IMR-90 (cell line): ENCODE measurements around the gene ZNF311. TPM values are rescaled to one million over a fixed set of nuclear protein-coding genes. Genes with fewer than 3 reads are reported as not detected.

Experiments
- ATAC-seq: fragments of 200-7000 bp; cut with Tn5 transposase; 2 replicates; pipeline ENCODE4 v1.9.1; 2020; ENCODE audit warnings: low read depth, mild to moderate bottlenecking, moderate library complexity
- BruUV-seq: library from RNA; stranded (reverse); fragments of 400-500 nt; replicated peaks from 2 replicates; lab custom pipeline; 2021; lab: Mats Ljungman, UMichigan
- CTCF ChIA-PET: fragments of 300-600 bp; formaldehyde crosslinking; extraction: SDS; loops from one replicate; lab custom pipeline; 2021; ENCODE audit warnings: antibody characterized with exemption; lab: Yijun Ruan, JAX
- POLR2A ChIA-PET: fragments of 300-600 bp; sonication (Branson Sonifier 250); formaldehyde crosslinking; loops from one replicate; lab custom pipeline; 2022; ENCODE audit warnings: antibody characterized with exemption; ENCODE audit not compliant: unreplicated experiment; lab: Charles Lee
- DNase-seq: peaks from one replicate; pipeline ENCODE4 v3.0.0; 2013
- H2AFZ ChIP-seq: replicated peaks from 2 replicates; pipeline ENCODE3; 2013; ENCODE audit warnings: low read length, mild to moderate bottlenecking; ENCODE audit not compliant: poor library complexity
- H2AK5ac ChIP-seq: 2 replicates; pipeline ENCODE4 v1.6.1; 2013; ENCODE audit warnings: low read depth, low read length, inconsistent platforms
- H2AK9ac ChIP-seq: replicated peaks from 2 replicates; pipeline ENCODE3; 2013; ENCODE audit warnings: mild to moderate bottlenecking, low read depth, low read length, moderate library complexity; ENCODE audit not compliant: poor library complexity
- H2BK120ac ChIP-seq: 2 replicates; pipeline ENCODE4 v1.6.1; 2013; ENCODE audit warnings: low read depth, low read length, inconsistent platforms
- H2BK15ac ChIP-seq: 3 replicates; pipeline ENCODE4 v1.6.1; 2013; ENCODE audit warnings: low read depth, low read length, inconsistent platforms
- H2BK20ac ChIP-seq: 2 replicates; pipeline ENCODE4 v1.6.1; 2013; ENCODE audit warnings: low read depth, mild to moderate bottlenecking, inconsistent platforms, low read length, moderate library complexity
- H2BK5ac ChIP-seq: 2 replicates; pipeline ENCODE4 v1.6.1; 2013; ENCODE audit warnings: mild to moderate bottlenecking, low read depth, low read length, inconsistent platforms; ENCODE audit not compliant: poor library complexity, severe bottlenecking
- H3K14ac ChIP-seq: replicated peaks from 2 replicates; pipeline ENCODE4 v1.6.1; 2013; ENCODE audit warnings: low read depth, low read length, inconsistent platforms
- H3K18ac ChIP-seq: 2 replicates; pipeline ENCODE4 v1.6.1; 2013; ENCODE audit warnings: low read depth, low read length, control low read depth
- H3K23ac ChIP-seq: 2 replicates; pipeline ENCODE4 v1.6.1; 2013; ENCODE audit warnings: low read depth, low read length, inconsistent platforms
- H3K27ac ChIP-seq: 2 replicates; pipeline ENCODE4 v1.5.1; 2013; ENCODE audit warnings: mild to moderate bottlenecking, control low read depth, low read length; ENCODE audit not compliant: insufficient read depth
- H3K27me3 ChIP-seq: 2 replicates; pipeline ENCODE4 v1.6.1; 2013; ENCODE audit warnings: low read length; ENCODE audit not compliant: control insufficient read depth, insufficient read depth
- H3K36me3 ChIP-seq: 2 replicates; pipeline ENCODE4 v1.6.1; 2013; ENCODE audit warnings: low read length, mixed read lengths; ENCODE audit not compliant: control insufficient read depth, insufficient read depth
- H3K4ac ChIP-seq: 2 replicates; pipeline ENCODE4 v1.6.1; 2013; ENCODE audit warnings: low read depth, low read length, inconsistent platforms
- H3K4me1 ChIP-seq: 2 replicates; pipeline ENCODE4 v1.6.1; 2013; ENCODE audit warnings: low read length, mixed read lengths; ENCODE audit not compliant: control insufficient read depth, insufficient read depth
- H3K4me2 ChIP-seq: 2 replicates; pipeline ENCODE4 v1.6.1; 2013; ENCODE audit warnings: low read depth, mild to moderate bottlenecking, control low read depth, low read length, moderate library complexity
- H3K4me3 ChIP-seq: 2 replicates; pipeline ENCODE4 v1.5.1; 2013; ENCODE audit warnings: low read depth, mild to moderate bottlenecking, control low read depth, low read length, moderate library complexity; ENCODE audit not compliant: insufficient read depth
- H3K56ac ChIP-seq: 2 replicates; pipeline ENCODE4 v1.6.1; 2013; ENCODE audit warnings: low read length, inconsistent platforms; ENCODE audit not compliant: insufficient read depth; ENCODE audit errors: extremely low read depth
- H3K79me1 ChIP-seq, 2 experiments: 2 replicates each; pipeline ENCODE4 v1.6.1; 2013; ENCODE audit warnings: low read length in 2 of 2, inconsistent platforms in 1 of 2, low read depth in 1 of 2
- H3K9ac ChIP-seq: 2 replicates; pipeline ENCODE4 v1.6.1; 2013; ENCODE audit warnings: low read depth, low read length, control low read depth
- H3K9me1 ChIP-seq: 2 replicates; pipeline ENCODE4 v1.6.1; 2013; ENCODE audit warnings: low read length, inconsistent platforms; ENCODE audit not compliant: insufficient read depth
- H3K9me3 ChIP-seq: 2 replicates; pipeline ENCODE4 v1.6.1; 2013; ENCODE audit warnings: low read length; ENCODE audit not compliant: control insufficient read depth, insufficient read depth
- H4K20me1 ChIP-seq: 2 replicates; pipeline ENCODE4 v1.6.1; 2013; ENCODE audit warnings: low read length, inconsistent platforms; ENCODE audit not compliant: insufficient read depth
- H4K5ac ChIP-seq: 2 replicates; pipeline ENCODE4 v1.6.1; 2013; ENCODE audit warnings: mild to moderate bottlenecking, low read depth, low read length, control low read depth
- H4K8ac ChIP-seq, 2 experiments: 2 replicates each; pipeline ENCODE4 v1.6.1; 2013; ENCODE audit warnings: low read depth in 2 of 2, low read length in 2 of 2, control low read depth in 1 of 2, inconsistent platforms in 1 of 2
- H4K91ac ChIP-seq: 2 replicates; pipeline ENCODE4 v1.6.1; 2013; ENCODE audit warnings: low read depth, low read length, inconsistent platforms; ENCODE audit not compliant: insufficient read depth
- BHLHE40 ChIP-seq: fragments of 150-350 bp; IDR thresholded peaks from 2 replicates; pipeline ENCODE4 v1.6.1; 2016; ENCODE audit warnings: mild to moderate bottlenecking, low read depth, low read length
- MAFK ChIP-seq: IDR thresholded peaks from 2 replicates; pipeline ENCODE4 v1.6.1; 2012; ENCODE audit warnings: low read depth, low read length, improper control_type of control experiment
- MAZ ChIP-seq: IDR thresholded peaks from 2 replicates; pipeline ENCODE4 v1.6.1; 2012; ENCODE audit warnings: low read depth, mild to moderate bottlenecking, low read length, improper control_type of control experiment, moderate library complexity, borderline replicate concordance
- MXI1 ChIP-seq: IDR thresholded peaks from 2 replicates; pipeline ENCODE4 v1.6.1; 2012; ENCODE audit warnings: low read depth, mild to moderate bottlenecking, low read length, moderate library complexity, borderline replicate concordance
- POLR2A ChIP-seq: IDR thresholded peaks from 2 replicates; pipeline ENCODE4 v1.6.1; 2012; ENCODE audit warnings: mild to moderate bottlenecking, low read depth, low read length
- RFX5 ChIP-seq: IDR thresholded peaks from 2 replicates; pipeline ENCODE4 v1.8.0; 2012; ENCODE audit warnings: low read depth, mild to moderate bottlenecking, low read length, moderate library complexity
- WGBS, 2 experiments: methylation state at CpG; one replicate each; pipeline versions ENCODE4 v1.1.5 to v1.1.7; 2013; ENCODE audit warnings: missing lambda C conversion rate in 2 of 2; ENCODE audit not compliant: insufficient read length in 1 of 2; ENCODE audit errors: extremely low coverage in 2 of 2; 5-methylcytosine and 5-hydroxymethylcytosine counted together
- dilution Hi-C: fragments of 300-500 bp; cut with HindIII; formaldehyde crosslinking; loops from one replicate; pipeline ENCODE4 v1.14.3; 2018; ENCODE audit warnings: low sequenced_read_pairs; ENCODE audit not compliant: unreplicated experiment
- in situ Hi-C: fragments of 300-500 bp; cut with MboI; formaldehyde crosslinking; loops from 3 replicates; pipeline ENCODE4 v1.14.3; 2019; ENCODE audit warnings: low sequenced_read_pairs, inconsistent platforms, mixed read lengths
- intact Hi-C: fragments of 100-400 bp; cut with micrococcal nuclease; formaldehyde crosslinking; loops from 2 replicates; pipeline ENCODE4 v1.10.0; 2022
- polyA plus RNA-seq, 3 experiments: library from polyadenylated mRNA; depleted of rRNA; stranded (reverse); fragments of >200 nt; gene quantifications; 2 replicates each; pipeline ENCODE4 v1.2.3, GENCODE V29; 2012; ENCODE audit warnings: low replicate concordance in 1 of 3
- total RNA-seq: library from RNA; depleted of rRNA; stranded (reverse); fragments of >200 nt; gene quantifications from 2 replicates; pipeline ENCODE4 v1.2.3, GENCODE V29; 2012
- TF ChIP-seq, protein P1 (sequence below): fragments of 150-350 bp; IDR thresholded peaks from 2 replicates; pipeline ENCODE4 v1.6.1; 2017; ENCODE audit warnings: mild to moderate bottlenecking, antibody characterized with exemption, low read length, low read depth
- TF ChIP-seq, protein P2 (sequence below): fragments of 150-350 bp; IDR thresholded peaks from 2 replicates; pipeline ENCODE4 v1.6.1; 2016; ENCODE audit warnings: low read depth, mild to moderate bottlenecking, low read length, moderate library complexity, borderline replicate concordance

Gene ZNF311
- total and polyA plus RNA-seq, 2 of the 4 experiments (the other 2 are of a cell fraction), result 0.34 to 0.36 TPM

DNA sequence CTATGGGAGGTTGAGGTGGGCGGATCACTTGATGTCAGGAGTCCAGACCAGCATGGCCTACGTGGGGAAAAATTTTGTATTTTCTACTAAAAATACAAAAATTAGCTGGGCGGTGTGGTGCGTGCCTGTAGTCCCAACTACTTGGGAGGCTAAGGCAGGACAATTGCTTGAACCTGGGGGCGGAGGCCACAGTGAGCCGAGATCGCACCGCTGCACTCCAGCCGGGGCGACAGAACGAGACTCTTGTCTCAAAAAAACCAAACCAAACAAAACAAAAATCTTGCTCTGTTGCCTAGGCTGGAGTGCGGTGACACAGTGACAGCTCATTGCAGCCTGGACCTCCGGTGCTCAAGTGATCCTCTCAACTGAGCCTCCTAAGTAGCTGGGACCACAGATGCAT lies 23.7 kb upstream of the ZNF311 start:
- no peak overlapping the region for H4K5ac ChIP-seq
- no peaks in the 10 kb centered on the region for H3K36me3 ChIP-seq
- dilution Hi-C loops, result no loop called here
- no peak overlapping the region for H2AFZ ChIP-seq
- H3K9ac ChIP-seq, result no peak overlapping the region
- no TSS peak for BruUV-seq
- no peak for ATAC-seq
- no peak overlapping the region for H3K4me2 ChIP-seq
- H4K20me1 ChIP-seq, result no peaks in the 10 kb centered on the region
- H3K79me1 ChIP-seq, result no peaks in the 10 kb centered on the region
- H3K27ac ChIP-seq, result no peak overlapping the region
- no peak overlapping the region for H2BK120ac ChIP-seq
- H2AK5ac ChIP-seq, result no peak overlapping the region
- no peak overlapping the region for H2BK15ac ChIP-seq
- DNase-seq, result no peak
- no peak overlapping the region for H3K14ac ChIP-seq
- H3K4me1 ChIP-seq, result no peaks in the 10 kb centered on the region
- TF ChIP-seq MAZ, result no peak
- no peak for TF ChIP-seq BHLHE40
- no peak for TF ChIP-seq MAFK
- TF ChIP-seq, protein P1, sequence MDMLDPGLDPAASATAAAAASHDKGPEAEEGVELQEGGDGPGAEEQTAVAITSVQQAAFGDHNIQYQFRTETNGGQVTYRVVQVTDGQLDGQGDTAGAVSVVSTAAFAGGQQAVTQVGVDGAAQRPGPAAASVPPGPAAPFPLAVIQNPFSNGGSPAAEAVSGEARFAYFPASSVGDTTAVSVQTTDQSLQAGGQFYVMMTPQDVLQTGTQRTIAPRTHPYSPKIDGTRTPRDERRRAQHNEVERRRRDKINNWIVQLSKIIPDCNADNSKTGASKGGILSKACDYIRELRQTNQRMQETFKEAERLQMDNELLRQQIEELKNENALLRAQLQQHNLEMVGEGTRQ, result no peak
- no peak for TF ChIP-seq RFX5
- TF ChIP-seq MXI1, result no peak
- TF ChIP-seq, protein P2, sequence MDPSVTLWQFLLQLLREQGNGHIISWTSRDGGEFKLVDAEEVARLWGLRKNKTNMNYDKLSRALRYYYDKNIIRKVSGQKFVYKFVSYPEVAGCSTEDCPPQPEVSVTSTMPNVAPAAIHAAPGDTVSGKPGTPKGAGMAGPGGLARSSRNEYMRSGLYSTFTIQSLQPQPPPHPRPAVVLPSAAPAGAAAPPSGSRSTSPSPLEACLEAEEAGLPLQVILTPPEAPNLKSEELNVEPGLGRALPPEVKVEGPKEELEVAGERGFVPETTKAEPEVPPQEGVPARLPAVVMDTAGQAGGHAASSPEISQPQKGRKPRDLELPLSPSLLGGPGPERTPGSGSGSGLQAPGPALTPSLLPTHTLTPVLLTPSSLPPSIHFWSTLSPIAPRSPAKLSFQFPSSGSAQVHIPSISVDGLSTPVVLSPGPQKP, result no peak
- no peak for TF ChIP-seq POLR2A
- ChIA-PET POLR2A (no interaction called here), CTCF (no interaction called here)
- WGBS, 2 experiments, result 100% methylated on average over 1 of the region's 13 CpGs; no CpG with 5 or more reads in 1 of the 2 experiments
- no peak overlapping the region for H3K4me3 ChIP-seq
- H3K56ac ChIP-seq, result no peak overlapping the region
- no peak overlapping the region for H3K18ac ChIP-seq
- no peak overlapping the region for H2BK5ac ChIP-seq
- no peak overlapping the region for H3K23ac ChIP-seq
- no peak overlapping the region for H2AK9ac ChIP-seq
- H4K91ac ChIP-seq, result no peak overlapping the region
- H3K9me3 ChIP-seq, result no peaks in the 10 kb centered on the region
- H3K27me3 ChIP-seq, result no peaks in the 10 kb centered on the region
- no peak overlapping the region for H4K8ac ChIP-seq
- in situ Hi-C loops, result no loop called here
- H2BK20ac ChIP-seq, result no peak overlapping the region
- intact Hi-C loops, result no loop called here
- H3K4ac ChIP-seq, result no peak overlapping the region
- H3K9me1 ChIP-seq, result no peaks in the 10 kb centered on the region
